Peyer's patch (tissue), 4 donors: ENCODE measurements around the gene LATS1.

ENCODE experiments used
- POLR2A ChIP-seq, 2 donors: fragments of 450-650 bp; IDR thresholded peaks; one replicate each; pipeline ENCODE4 v1.5.1; 2017; ENCODE audit warnings: antibody characterized with exemption in 2 of 2, mild to moderate bottlenecking in 2 of 2, moderate library complexity in 2 of 2
- TF ChIP-seq, protein P1 (sequence below), 6 experiments: fragments of 450-650 bp in 4 of 6; fragments of 200-600 bp in 2 of 6; sonication (generic) in 1 of 6; IDR thresholded peaks; one replicate each; pipeline ENCODE4 v1.5.1; 2017 to 2019; ENCODE audit warnings: antibody characterized with exemption in 6 of 6, mild to moderate bottlenecking in 3 of 6, moderate library complexity in 1 of 6

DNA sequence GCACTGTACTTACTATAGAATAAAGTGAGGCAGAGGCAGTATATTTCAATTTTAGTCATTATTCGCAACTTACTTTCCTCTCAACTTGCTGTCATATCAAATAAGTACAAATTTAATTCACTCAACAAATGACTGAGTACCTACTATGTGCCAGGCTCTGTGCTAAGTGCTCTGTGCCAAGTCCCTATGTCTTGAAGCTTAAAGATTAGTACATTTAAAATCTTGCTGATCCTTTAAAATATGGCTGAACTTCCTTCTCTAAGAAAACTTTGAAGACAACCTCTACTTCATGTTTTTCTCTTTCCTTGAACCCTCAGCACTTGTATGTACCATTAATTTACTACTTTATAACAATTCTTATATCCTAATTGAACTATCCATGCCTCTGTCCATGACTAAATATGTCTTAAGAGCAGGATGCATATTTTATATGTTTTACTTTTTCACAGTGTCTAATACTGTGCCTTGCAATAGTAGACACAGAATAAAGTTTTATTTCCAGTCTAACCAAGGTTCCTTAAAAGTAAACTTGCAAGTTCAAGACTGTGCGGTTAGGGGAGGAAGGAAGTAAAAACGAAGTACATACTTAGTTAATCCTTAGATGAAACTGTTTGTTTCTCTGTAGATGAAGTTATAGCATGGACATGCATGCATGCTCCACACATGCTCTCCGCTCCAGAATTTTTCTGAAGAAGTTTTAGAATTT lies 10.0 kb upstream of the LATS1 start:
- TF ChIP-seq POLR2A (IDR thresholded peaks at IDR 0.05), result no peak
- TF ChIP-seq, protein P1, sequence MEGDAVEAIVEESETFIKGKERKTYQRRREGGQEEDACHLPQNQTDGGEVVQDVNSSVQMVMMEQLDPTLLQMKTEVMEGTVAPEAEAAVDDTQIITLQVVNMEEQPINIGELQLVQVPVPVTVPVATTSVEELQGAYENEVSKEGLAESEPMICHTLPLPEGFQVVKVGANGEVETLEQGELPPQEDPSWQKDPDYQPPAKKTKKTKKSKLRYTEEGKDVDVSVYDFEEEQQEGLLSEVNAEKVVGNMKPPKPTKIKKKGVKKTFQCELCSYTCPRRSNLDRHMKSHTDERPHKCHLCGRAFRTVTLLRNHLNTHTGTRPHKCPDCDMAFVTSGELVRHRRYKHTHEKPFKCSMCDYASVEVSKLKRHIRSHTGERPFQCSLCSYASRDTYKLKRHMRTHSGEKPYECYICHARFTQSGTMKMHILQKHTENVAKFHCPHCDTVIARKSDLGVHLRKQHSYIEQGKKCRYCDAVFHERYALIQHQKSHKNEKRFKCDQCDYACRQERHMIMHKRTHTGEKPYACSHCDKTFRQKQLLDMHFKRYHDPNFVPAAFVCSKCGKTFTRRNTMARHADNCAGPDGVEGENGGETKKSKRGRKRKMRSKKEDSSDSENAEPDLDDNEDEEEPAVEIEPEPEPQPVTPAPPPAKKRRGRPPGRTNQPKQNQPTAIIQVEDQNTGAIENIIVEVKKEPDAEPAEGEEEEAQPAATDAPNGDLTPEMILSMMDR (IDR thresholded peaks at IDR 0.05), result no peak
